NAMALWA (cell line): ENCODE measurements around the gene RAPGEF4.
"Not testable (repeated sequence)": the region's sequence is repeated elsewhere in the genome, so short reads cannot be mapped to it uniquely, and the experiment has no call there.

Experiments
- DNase-seq: peaks from one replicate; pipeline ENCODE4 v3.0.0-alpha.2; 2015; ENCODE audit warnings: low spot score

Gene RAPGEF4

GRCh38 chr2:173062801-173063200, 327.2 kb downstream of the RAPGEF4 start:
- DNase-seq, result no peak

GRCh38 chr2:173064151-173064805, 328.6 kb downstream of the RAPGEF4 start:
- no peak for DNase-seq

- DNase-seq, result no peak
Observed at GRCh38 chr2:173066887-173067676, 331.4 kb downstream of the RAPGEF4 start.

- DNase-seq, result no peak
Observed at GRCh38 chr2:173075056-173075780, 339.6 kb downstream of the RAPGEF4 start.

- DNase-seq, result peak; percentile 74
Observed at GRCh38 chr2:173075781-173076580, 340.3 kb downstream of the RAPGEF4 start, which contains the start of gene MAP3K20. Gene MAP3K20 (plus strand): TSS chr2:173075846. CDS start chr2:173091032, 15,186 bp downstream.

- peak; percentile 61 for DNase-seq
Observed at GRCh38 chr2:173076581-173077345, 341.1 kb downstream of the RAPGEF4 start.

- no peak for DNase-seq
Observed at GRCh38 chr2:173077506-173078177, 342.0 kb downstream of the RAPGEF4 start.

GRCh38 chr2:173079141-173079540, 343.5 kb downstream of the RAPGEF4 start:
- no peak for DNase-seq

- DNase-seq, result no peak
Observed at GRCh38 chr2:173079973-173080860, 344.6 kb downstream of the RAPGEF4 start.

- DNase-seq, result no peak
Observed at GRCh38 chr2:173086518-173087213, 351.0 kb downstream of the RAPGEF4 start.

- no peak for DNase-seq
Observed at GRCh38 chr2:173087214-173087581, 351.6 kb downstream of the RAPGEF4 start.

- no peak for DNase-seq
Observed at GRCh38 chr2:173087793-173088496, 352.3 kb downstream of the RAPGEF4 start.

- DNase-seq, result no peak
Observed at GRCh38 chr2:173090276-173090877, 354.7 kb downstream of the RAPGEF4 start.

- no peak for DNase-seq
Observed at GRCh38 chr2:173090973-173091660, 355.5 kb downstream of the RAPGEF4 start.

GRCh38 chr2:173091910-173092309, 356.3 kb downstream of the RAPGEF4 start:
- no peak for DNase-seq

GRCh38 chr2:173092844-173093402, 357.3 kb downstream of the RAPGEF4 start:
- DNase-seq, result no peak

GRCh38 chr2:173093617-173094016, 358.0 kb downstream of the RAPGEF4 start:
- not testable (repeated sequence) for DNase-seq
